Neural crest cell (in vitro differentiated cells): ENCODE results near the gene SERPIND1. TPM values are rescaled to one million over a fixed set of nuclear protein-coding genes. Genes with fewer than 3 reads are reported as not detected.
"Not testable (repeated sequence)": the region's sequence is repeated elsewhere in the genome, so short reads cannot be mapped to it uniquely, and the experiment has no call there.

ENCODE experiments used
- DNase-seq: peaks from one replicate; pipeline ENCODE4 v3.0.0; 2021; ENCODE audit warnings: low read depth, mixed read lengths, low spot score
- H3K27ac Mint-ChIP-seq: one replicate; pipeline ENCODE4 v1.8.0; 2021; ENCODE audit warnings: mild to moderate bottlenecking, mixed read lengths; ENCODE audit not compliant: unreplicated experiment
- H3K27me3 Mint-ChIP-seq: 2 replicates; pipeline ENCODE4 v1.8.0; 2021; ENCODE audit warnings: low read depth, mild to moderate bottlenecking, mixed read lengths
- H3K36me3 Mint-ChIP-seq: 2 replicates; pipeline ENCODE4 v1.8.0; 2021; ENCODE audit warnings: low read depth, mild to moderate bottlenecking, mixed read lengths
- H3K4me1 Mint-ChIP-seq: 2 replicates; pipeline ENCODE4 v1.8.0; 2021; ENCODE audit warnings: mixed read lengths
- H3K4me3 Mint-ChIP-seq: one replicate; pipeline ENCODE4 v1.8.0; 2021; ENCODE audit warnings: mild to moderate bottlenecking, mixed read lengths
- H3K9me3 Mint-ChIP-seq: 2 replicates; pipeline ENCODE4 v1.8.0; 2021; ENCODE audit warnings: mixed read lengths
- CTCF ChIP-seq: fragments of 200-600 bp; sonication (generic); conservative IDR thresholded peaks from 2 replicates; pipeline ENCODE4 v1.5.0; 2021; ENCODE audit warnings: antibody characterized with exemption, mild to moderate bottlenecking
- total RNA-seq: library from RNA; stranded (reverse); gene quantifications from 2 replicates; pipeline ENCODE4 v1.2.1, GENCODE V29; 2021

Gene SERPIND1
- total RNA-seq, 1 donor from 2014 or later, result not detected

- no peak for TF ChIP-seq CTCF
- DNase-seq, result no peak
- no peaks in the 10 kb centered on the region for H3K27me3 Mint-ChIP-seq
- no peaks in the 10 kb centered on the region for H3K9me3 Mint-ChIP-seq
- H3K4me1 Mint-ChIP-seq, result no peaks in the 10 kb centered on the region
- peak overlapping the region; percentile 81 for H3K27ac Mint-ChIP-seq
- no peak overlapping the region for H3K4me3 Mint-ChIP-seq
- H3K36me3 Mint-ChIP-seq, result peaks cover 7% of the 10 kb centered on the region
Measured at GRCh38 chr22:20763630-20764470, 10.1 kb upstream of the SERPIND1 start.

- TF ChIP-seq CTCF, result no peak
- Mint-ChIP-seq H3K9me3 (no peaks in the 10 kb centered on the region), H3K27me3 (no peaks in the 10 kb centered on the region), H3K27ac (peak overlapping the region; percentile 81), H3K36me3 (peaks cover 7% of the 10 kb centered on the region), H3K4me1 (no peaks in the 10 kb centered on the region), H3K4me3 (no peak overlapping the region)
- DNase-seq, result no peak
Measured at GRCh38 chr22:20764471-20764720, 9.5 kb upstream of the SERPIND1 start.

GRCh38 chr22:20764729-20765128 is 9.2 kb upstream of the SERPIND1 start:
- no peak for TF ChIP-seq CTCF
- H3K4me3 Mint-ChIP-seq, result no peak overlapping the region
- H3K36me3 Mint-ChIP-seq, result peaks cover 7% of the 10 kb centered on the region
- no peaks in the 10 kb centered on the region for H3K27me3 Mint-ChIP-seq
- DNase-seq, result no peak
- H3K4me1 Mint-ChIP-seq, result no peaks in the 10 kb centered on the region
- peak overlapping the region; percentile 81 for H3K27ac Mint-ChIP-seq
- H3K9me3 Mint-ChIP-seq, result no peaks in the 10 kb centered on the region

- Mint-ChIP-seq H3K27me3 (no peaks in the 10 kb centered on the region), H3K36me3 (peaks cover 7% of the 10 kb centered on the region), H3K9me3 (no peaks in the 10 kb centered on the region), H3K27ac (no peak overlapping the region), H3K4me1 (no peaks in the 10 kb centered on the region), H3K4me3 (no peak overlapping the region)
- no peak for TF ChIP-seq CTCF
- no peak for DNase-seq
Measured at GRCh38 chr22:20765938-20766337, 8.0 kb upstream of the SERPIND1 start.

GRCh38 chr22:20766530-20766929 is 7.4 kb upstream of the SERPIND1 start:
- TF ChIP-seq CTCF, result no peak
- peaks cover 7% of the 10 kb centered on the region for H3K36me3 Mint-ChIP-seq

GRCh38 chr22:20769496-20769826 is 4.5 kb upstream of the SERPIND1 start:
- not testable (repeated sequence) for H3K27ac Mint-ChIP-seq, H3K4me1 Mint-ChIP-seq, H3K4me3 Mint-ChIP-seq, DNase-seq, H3K9me3 Mint-ChIP-seq, H3K36me3 Mint-ChIP-seq, H3K27me3 Mint-ChIP-seq

More at GRCh38 chr22:20766530-20766929, 7.4 kb upstream of the SERPIND1 start:
- H3K27ac Mint-ChIP-seq, result no peak overlapping the region
- no peak for DNase-seq
- H3K9me3 Mint-ChIP-seq, result no peaks in the 10 kb centered on the region
- H3K27me3 Mint-ChIP-seq, result no peaks in the 10 kb centered on the region
- H3K4me1 Mint-ChIP-seq, result no peaks in the 10 kb centered on the region
- H3K4me3 Mint-ChIP-seq, result no peak overlapping the region
